Ishikawa (cell line): Measurements from ENCODE around the gene ZSWIM3.

Experiments used
- CREB1 ChIP-seq: IDR thresholded peaks from 2 replicates; pipeline ENCODE4 v1.6.1; 2012; ENCODE audit warnings: low read depth
- EGR1 ChIP-seq: IDR thresholded peaks from 2 replicates; pipeline ENCODE4 v1.6.1; 2012
- EP300 ChIP-seq: IDR thresholded peaks from 2 replicates; pipeline ENCODE4 v1.6.1; 2012; ENCODE audit warnings: borderline replicate concordance
- RAD21 ChIP-seq: IDR thresholded peaks from 2 replicates; pipeline ENCODE4 v1.6.1; 2012; ENCODE audit warnings: low read depth
- TEAD4 ChIP-seq: IDR thresholded peaks from 2 replicates; pipeline ENCODE4 v1.6.1; 2012
- YY1 ChIP-seq: IDR thresholded peaks from 2 replicates; pipeline ENCODE4 v1.6.1; 2012; ENCODE audit warnings: low read depth
- TF ChIP-seq, protein P1 (sequence below): IDR thresholded peaks from 2 replicates; pipeline ENCODE4 v1.6.1; 2012; ENCODE audit warnings: low read depth, mild to moderate bottlenecking
- TF ChIP-seq, protein P2 (sequence below): IDR thresholded peaks from 2 replicates; pipeline ENCODE4 v1.6.1; 2012

DNA sequence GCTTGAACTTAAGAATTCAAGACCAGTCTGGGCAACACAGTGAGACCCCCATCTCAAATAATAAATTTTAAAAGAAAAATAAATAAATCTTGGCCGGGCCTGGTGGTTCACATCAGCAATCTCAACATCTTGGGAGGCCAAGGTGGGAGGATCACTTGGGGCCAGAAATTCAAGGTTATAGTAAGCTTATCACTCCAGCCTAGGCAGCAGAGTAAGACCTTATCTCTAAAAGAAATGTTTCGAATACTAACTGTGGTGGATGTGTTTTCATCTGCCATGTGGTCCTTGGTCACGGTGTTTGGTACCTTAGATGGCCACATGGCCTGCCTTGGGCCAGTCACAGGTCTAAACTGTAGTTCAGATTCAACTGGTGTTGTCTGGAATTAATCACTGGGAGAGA, 39.2 kb upstream of the ZSWIM3 start:
- TF ChIP-seq, protein P1, sequence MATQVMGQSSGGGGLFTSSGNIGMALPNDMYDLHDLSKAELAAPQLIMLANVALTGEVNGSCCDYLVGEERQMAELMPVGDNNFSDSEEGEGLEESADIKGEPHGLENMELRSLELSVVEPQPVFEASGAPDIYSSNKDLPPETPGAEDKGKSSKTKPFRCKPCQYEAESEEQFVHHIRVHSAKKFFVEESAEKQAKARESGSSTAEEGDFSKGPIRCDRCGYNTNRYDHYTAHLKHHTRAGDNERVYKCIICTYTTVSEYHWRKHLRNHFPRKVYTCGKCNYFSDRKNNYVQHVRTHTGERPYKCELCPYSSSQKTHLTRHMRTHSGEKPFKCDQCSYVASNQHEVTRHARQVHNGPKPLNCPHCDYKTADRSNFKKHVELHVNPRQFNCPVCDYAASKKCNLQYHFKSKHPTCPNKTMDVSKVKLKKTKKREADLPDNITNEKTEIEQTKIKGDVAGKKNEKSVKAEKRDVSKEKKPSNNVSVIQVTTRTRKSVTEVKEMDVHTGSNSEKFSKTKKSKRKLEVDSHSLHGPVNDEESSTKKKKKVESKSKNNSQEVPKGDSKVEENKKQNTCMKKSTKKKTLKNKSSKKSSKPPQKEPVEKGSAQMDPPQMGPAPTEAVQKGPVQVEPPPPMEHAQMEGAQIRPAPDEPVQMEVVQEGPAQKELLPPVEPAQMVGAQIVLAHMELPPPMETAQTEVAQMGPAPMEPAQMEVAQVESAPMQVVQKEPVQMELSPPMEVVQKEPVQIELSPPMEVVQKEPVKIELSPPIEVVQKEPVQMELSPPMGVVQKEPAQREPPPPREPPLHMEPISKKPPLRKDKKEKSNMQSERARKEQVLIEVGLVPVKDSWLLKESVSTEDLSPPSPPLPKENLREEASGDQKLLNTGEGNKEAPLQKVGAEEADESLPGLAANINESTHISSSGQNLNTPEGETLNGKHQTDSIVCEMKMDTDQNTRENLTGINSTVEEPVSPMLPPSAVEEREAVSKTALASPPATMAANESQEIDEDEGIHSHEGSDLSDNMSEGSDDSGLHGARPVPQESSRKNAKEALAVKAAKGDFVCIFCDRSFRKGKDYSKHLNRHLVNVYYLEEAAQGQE = no peak
- TF ChIP-seq EGR1 (no peak), YY1 (no peak), RAD21 (no peak), EP300 (no peak), TEAD4 (no peak), CREB1 (no peak)
- TF ChIP-seq, protein P2, sequence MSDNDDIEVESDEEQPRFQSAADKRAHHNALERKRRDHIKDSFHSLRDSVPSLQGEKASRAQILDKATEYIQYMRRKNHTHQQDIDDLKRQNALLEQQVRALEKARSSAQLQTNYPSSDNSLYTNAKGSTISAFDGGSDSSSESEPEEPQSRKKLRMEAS = no peak
